ENCODE results near the gene XPO5. TPM values are rescaled to one million over a fixed set of nuclear protein-coding genes. Genes with fewer than 3 reads are reported as not detected.

XPO5 gene
- total and polyA plus RNA-seq, 2 of the 4 experiments (the other 2 are of a cell fraction): 29.0 to 30.1 TPM

DNA sequence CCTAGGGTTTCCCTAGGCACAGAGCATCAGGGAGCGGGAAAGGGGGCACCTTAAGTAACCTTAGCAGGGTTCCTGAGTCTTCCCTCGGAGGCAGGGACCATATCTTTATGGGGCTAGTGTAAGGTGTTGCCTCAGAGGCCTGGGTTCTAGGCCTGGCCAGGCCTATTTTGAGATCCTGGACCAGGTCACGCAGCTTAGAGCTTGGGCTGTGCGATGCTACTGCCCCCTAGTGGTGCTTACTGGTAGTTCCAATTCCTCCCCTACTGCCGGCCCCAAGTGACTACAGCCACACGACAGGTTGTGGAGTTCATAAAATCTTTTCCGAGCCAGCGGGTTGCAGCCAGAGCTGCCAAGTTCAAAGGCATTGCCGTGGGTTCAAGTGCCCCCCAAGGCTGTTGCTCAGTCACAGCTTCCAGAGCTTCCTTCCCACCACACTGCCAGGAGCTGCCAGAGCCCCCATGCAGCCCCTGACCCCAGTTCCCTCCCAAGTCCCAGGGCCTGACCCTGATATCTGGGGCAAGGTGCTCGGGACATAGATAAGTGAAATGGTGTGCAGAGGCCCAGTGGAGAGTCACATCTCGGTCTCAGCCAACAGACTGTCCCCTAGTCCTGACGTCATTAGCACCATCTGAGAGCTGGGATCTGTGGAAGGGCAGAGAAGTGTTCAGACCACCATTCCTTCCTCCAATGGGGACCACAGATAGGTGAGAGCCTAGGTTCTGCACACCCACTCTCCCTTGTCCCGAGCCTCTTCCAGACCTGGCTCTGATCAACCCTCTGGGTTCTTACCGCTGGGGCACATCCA is 69.0 kb downstream of the XPO5 start (continued):
- TF ChIP-seq RAD21 (IDR thresholded peaks at IDR 0.05; ENCODE audit: low read length) (peak; percentile 94), SMC3 (IDR thresholded peaks at IDR 0.05; ENCODE audit: low read depth, low read length) (peak; percentile 75)

GRCh38 chr6:43506171-43506570 is 69.7 kb downstream of the XPO5 start:
- Histone ChIP-seq H4K8ac (ENCODE audit: low read depth in 2 of 2, low read length in 2 of 2) (no peak overlapping the region), H3K27me3 (ENCODE audit: control insufficient read depth, insufficient read depth, low read length) (no peaks in the 10 kb centered on the region), H3K9me3 (ENCODE audit: control insufficient read depth, insufficient read depth, low read length) (no peaks in the 10 kb centered on the region), H3K36me3 (ENCODE audit: control insufficient read depth, insufficient read depth, low read length) (peaks cover 40% of the 10 kb centered on the region), H3K56ac (ENCODE audit: extremely low read depth, insufficient read depth, low read length) (no peak overlapping the region), H4K91ac (ENCODE audit: insufficient read depth, low read depth, low read length) (no peak overlapping the region), H3K9me1 (ENCODE audit: insufficient read depth, low read length) (peaks cover 3% of the 10 kb centered on the region; the same call in 1 of the 2 replicates), H3K9ac (ENCODE audit: low read depth, low read length) (no peak overlapping the region), H3K79me1 (ENCODE audit: low read depth in 1 of 2, low read length in 2 of 2) (0 out of 4 replicates have a peak, but pooled peaks cover 0 to 8% of the 10 kb centered on the region in 2 experiments), H3K4me2 (ENCODE audit: low read depth, low read length) (no peak overlapping the region), H2AK9ac (replicated peaks; ENCODE audit: low read depth, low read length, poor library complexity) (no peak overlapping the region), H3K4me1 (ENCODE audit: control insufficient read depth, insufficient read depth, low read length) (peaks cover 4% of the 10 kb centered on the region), H3K18ac (ENCODE audit: low read depth, low read length) (no peak overlapping the region), H2AK5ac (ENCODE audit: low read depth, low read length) (no peak overlapping the region), H4K20me1 (ENCODE audit: insufficient read depth, low read length) (peaks cover 7% of the 10 kb centered on the region; the same call in 1 of the 2 replicates), H3K14ac (replicated peaks; ENCODE audit: low read depth, low read length) (no peak overlapping the region), H2AFZ (replicated peaks; ENCODE audit: low read length, poor library complexity) (no peak overlapping the region), H2BK120ac (ENCODE audit: low read depth, low read length) (no peak overlapping the region), H4K5ac (ENCODE audit: low read depth, low read length) (no peak overlapping the region), H3K4me3 (ENCODE audit: insufficient read depth, low read depth, low read length) (no peak overlapping the region), H3K4ac (ENCODE audit: low read depth, low read length) (no peak overlapping the region), H2BK5ac (ENCODE audit: low read depth, low read length, poor library complexity, severe bottlenecking) (no peak overlapping the region), H3K27ac (ENCODE audit: insufficient read depth, low read length) (no peak overlapping the region), H2BK20ac (ENCODE audit: low read depth, low read length) (no peak overlapping the region), H2BK15ac (ENCODE audit: low read depth, low read length) (no peak overlapping the region), H3K23ac (ENCODE audit: low read depth, low read length) (no peak overlapping the region)
- DNase-seq: no peak
- no peak for ATAC-seq (ENCODE audit: low read depth)
- ChIA-PET POLR2A (ENCODE audit: unreplicated experiment) (no interaction called here), CTCF (interaction anchor here (1.2 to 2.7 kb wide), 2 partner anchors 11 to 52 kb away, joined by 7 to 17 read pairs; no protein-coding TSS in a partner anchor)
- TF ChIP-seq RFX5 (IDR thresholded peaks at IDR 0.05; ENCODE audit: low read depth, low read length): no peak
- no peak for TF ChIP-seq CTCF (conservative IDR thresholded peaks at IDR 0.05; ENCODE audit: low read depth, low read length)
- TF ChIP-seq RAD21 (IDR thresholded peaks at IDR 0.05; ENCODE audit: low read length): no peak
- TF ChIP-seq CHD1 (IDR thresholded peaks at IDR 0.05; ENCODE audit: low read depth, low read length): no peak
- no peak for TF ChIP-seq MXI1 (IDR thresholded peaks at IDR 0.05; ENCODE audit: borderline replicate concordance, low read depth, low read length)
- TF ChIP-seq CEBPB (IDR thresholded peaks at IDR 0.05; ENCODE audit: low read depth, low read length): no peak
- TF ChIP-seq NFE2L2 (IDR thresholded peaks at IDR 0.05; ENCODE audit: low read depth, low read length): no peak
- intact Hi-C loops (cut with micrococcal nuclease): loop anchor here (1.0 kb wide), 4 partner anchors 52 to 243 kb away; partner anchors contain the start of gene ABCC10
- no TSS peak for BruUV-seq (replicated peaks)
- no CpG with 5 or more reads among the region's 3 CpGs for WGBS, 2 experiments (ENCODE audit: extremely low coverage in 2 of 2, insufficient read length in 1 of 2)
- dilution Hi-C loops (cut with HindIII; ENCODE audit: low sequenced_read_pairs, unreplicated experiment): no loop called here
- in situ Hi-C loops (cut with MboI; ENCODE audit: low sequenced_read_pairs): no loop called here
